ENCODE results near the gene TEX264.
"Not testable (repeated sequence)": the region's sequence is repeated elsewhere in the genome, so short reads cannot be mapped to it uniquely, and the experiment has no call there.

TEX264 gene

GRCh38 chr3:51734572-51734907 lies 63.5 kb downstream of the TEX264 start:
- TF ChIP-seq, protein P1, sequence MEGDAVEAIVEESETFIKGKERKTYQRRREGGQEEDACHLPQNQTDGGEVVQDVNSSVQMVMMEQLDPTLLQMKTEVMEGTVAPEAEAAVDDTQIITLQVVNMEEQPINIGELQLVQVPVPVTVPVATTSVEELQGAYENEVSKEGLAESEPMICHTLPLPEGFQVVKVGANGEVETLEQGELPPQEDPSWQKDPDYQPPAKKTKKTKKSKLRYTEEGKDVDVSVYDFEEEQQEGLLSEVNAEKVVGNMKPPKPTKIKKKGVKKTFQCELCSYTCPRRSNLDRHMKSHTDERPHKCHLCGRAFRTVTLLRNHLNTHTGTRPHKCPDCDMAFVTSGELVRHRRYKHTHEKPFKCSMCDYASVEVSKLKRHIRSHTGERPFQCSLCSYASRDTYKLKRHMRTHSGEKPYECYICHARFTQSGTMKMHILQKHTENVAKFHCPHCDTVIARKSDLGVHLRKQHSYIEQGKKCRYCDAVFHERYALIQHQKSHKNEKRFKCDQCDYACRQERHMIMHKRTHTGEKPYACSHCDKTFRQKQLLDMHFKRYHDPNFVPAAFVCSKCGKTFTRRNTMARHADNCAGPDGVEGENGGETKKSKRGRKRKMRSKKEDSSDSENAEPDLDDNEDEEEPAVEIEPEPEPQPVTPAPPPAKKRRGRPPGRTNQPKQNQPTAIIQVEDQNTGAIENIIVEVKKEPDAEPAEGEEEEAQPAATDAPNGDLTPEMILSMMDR (IDR thresholded peaks at IDR 0.05; ENCODE audit: low read depth, low read length): no peak
- H3K27me3 ChIP-seq (ENCODE audit: insufficient read depth, low read depth, severe bottlenecking): no peaks in the 10 kb centered on the region
- H3K27ac ChIP-seq: no peak overlapping the region
- no peak overlapping the region for H3K4me3 ChIP-seq (ENCODE audit: low read depth, low read length)
- DNase-seq: no peak
- no peaks in the 10 kb centered on the region for H3K36me3 ChIP-seq
- no peaks in the 10 kb centered on the region for H3K9me3 ChIP-seq (ENCODE audit: severe bottlenecking)

DNA sequence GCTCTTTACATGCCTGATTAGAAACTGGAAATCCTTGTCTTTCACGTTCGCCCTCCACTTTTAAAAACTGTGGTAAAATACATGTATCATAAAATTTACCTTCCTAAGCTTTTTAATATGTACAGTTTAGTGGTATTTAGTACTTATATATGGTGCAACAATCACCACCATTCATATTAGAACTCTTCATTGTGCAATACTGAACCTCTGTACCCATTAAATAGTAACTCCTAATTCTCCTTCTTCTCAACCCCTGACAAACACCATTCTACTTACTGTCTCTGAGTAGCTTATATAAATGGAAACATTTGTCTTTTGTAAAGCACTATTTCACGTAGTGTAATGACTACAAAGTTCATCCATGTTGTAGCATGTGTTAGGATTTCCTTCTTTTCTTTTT lies 64.0 kb downstream of the TEX264 start:
- no peak for DNase-seq
- Histone ChIP-seq H3K9me3 (ENCODE audit: severe bottlenecking) (no peaks in the 10 kb centered on the region), H3K36me3 (no peaks in the 10 kb centered on the region), H3K4me3 (ENCODE audit: low read depth, low read length) (no peak overlapping the region), H3K27ac (no peak overlapping the region), H3K27me3 (ENCODE audit: insufficient read depth, low read depth, severe bottlenecking) (no peaks in the 10 kb centered on the region)
- TF ChIP-seq, protein P1 (IDR thresholded peaks at IDR 0.05; ENCODE audit: low read depth, low read length): no peak

DNA sequence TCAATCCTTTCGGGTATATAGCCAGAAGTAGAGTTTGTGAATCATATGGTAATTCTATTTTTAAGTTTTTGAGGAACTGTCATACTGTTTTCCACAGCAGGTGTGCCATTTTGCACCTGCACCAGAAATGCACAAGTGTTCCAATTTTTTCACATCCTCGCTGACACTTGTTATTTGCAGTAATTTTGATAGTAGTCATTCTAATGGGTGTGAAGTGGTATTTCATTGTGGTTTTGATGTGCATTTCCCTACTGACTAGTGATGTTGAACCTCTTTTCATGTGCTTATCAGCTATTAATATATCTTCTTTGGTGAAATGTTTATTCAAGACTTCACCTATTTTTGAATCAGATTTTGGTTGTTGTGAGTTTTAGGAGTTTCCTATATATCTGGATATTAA lies 64.9 kb downstream of the TEX264 start:
- no peak for DNase-seq
- TF ChIP-seq, protein P1 (IDR thresholded peaks at IDR 0.05; ENCODE audit: low read depth, low read length): no peak
- H3K9me3 ChIP-seq (ENCODE audit: severe bottlenecking): no peaks in the 10 kb centered on the region
- no peaks in the 10 kb centered on the region for H3K27me3 ChIP-seq (ENCODE audit: insufficient read depth, low read depth, severe bottlenecking)
- H3K36me3 ChIP-seq: no peaks in the 10 kb centered on the region
- no peak overlapping the region for H3K4me3 ChIP-seq (ENCODE audit: low read depth, low read length)
- no peak overlapping the region for H3K27ac ChIP-seq

- TF ChIP-seq, protein P1 (IDR thresholded peaks at IDR 0.05; ENCODE audit: low read depth, low read length): no peak
These were observed 68.1 kb downstream of the TEX264 start for GRCh38 chr3:51739110-51739509.

GRCh38 chr3:51742320-51742719 lies 71.3 kb downstream of the TEX264 start:
- not testable (repeated sequence) for H3K27ac ChIP-seq; H3K9me3 ChIP-seq (ENCODE audit: severe bottlenecking); H3K27me3 ChIP-seq (ENCODE audit: insufficient read depth, low read depth, severe bottlenecking); DNase-seq; H3K36me3 ChIP-seq; H3K4me3 ChIP-seq (ENCODE audit: low read depth, low read length)

More at GRCh38 chr3:51739110-51739509, 68.1 kb downstream of the TEX264 start:
- H3K36me3 ChIP-seq: no peaks in the 10 kb centered on the region
- no peaks in the 10 kb centered on the region for H3K27me3 ChIP-seq (ENCODE audit: insufficient read depth, low read depth, severe bottlenecking)
- H3K9me3 ChIP-seq (ENCODE audit: severe bottlenecking): no peaks in the 10 kb centered on the region
- no peak for DNase-seq
- H3K4me3 ChIP-seq (ENCODE audit: low read depth, low read length): no peak overlapping the region
- H3K27ac ChIP-seq: no peak overlapping the region

- H3K4me3 ChIP-seq (ENCODE audit: low read depth, low read length); DNase-seq; H3K9me3 ChIP-seq (ENCODE audit: severe bottlenecking); H3K27ac ChIP-seq; H3K27me3 ChIP-seq (ENCODE audit: insufficient read depth, low read depth, severe bottlenecking); H3K36me3 ChIP-seq: not testable (repeated sequence)
These were observed 71.9 kb downstream of the TEX264 start for GRCh38 chr3:51742978-51743377.

DNA sequence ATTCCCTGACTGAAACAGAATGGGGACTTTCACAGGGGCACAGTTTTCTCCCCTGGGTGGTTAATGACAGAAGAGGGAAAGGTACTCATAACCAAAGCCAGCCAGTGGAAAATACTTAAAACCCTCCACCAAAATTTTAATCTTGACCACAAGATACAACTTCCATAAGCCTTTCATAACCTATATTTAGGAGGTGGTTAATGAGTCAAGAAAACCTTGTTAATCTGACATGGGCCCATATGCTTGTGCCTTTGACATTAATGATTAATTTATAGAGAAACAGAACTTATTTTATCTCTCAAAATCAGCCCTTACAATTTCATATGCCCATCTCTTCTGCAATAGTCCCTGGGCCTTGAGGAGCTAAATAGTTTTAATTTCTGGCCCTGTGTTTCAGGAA lies 76.8 kb downstream of the TEX264 start:
- Histone ChIP-seq H3K9me3 (ENCODE audit: severe bottlenecking) (peaks cover 3% of the 10 kb centered on the region), H3K4me3 (ENCODE audit: low read depth, low read length) (no peak overlapping the region), H3K27ac (no peak overlapping the region), H3K36me3 (no peaks in the 10 kb centered on the region), H3K27me3 (ENCODE audit: insufficient read depth, low read depth, severe bottlenecking) (no peaks in the 10 kb centered on the region)
- no peak for DNase-seq
- TF ChIP-seq, protein P1 (IDR thresholded peaks at IDR 0.05; ENCODE audit: low read depth, low read length): no peak
